ENCODE results near the gene PTPRCAP.

DNA sequence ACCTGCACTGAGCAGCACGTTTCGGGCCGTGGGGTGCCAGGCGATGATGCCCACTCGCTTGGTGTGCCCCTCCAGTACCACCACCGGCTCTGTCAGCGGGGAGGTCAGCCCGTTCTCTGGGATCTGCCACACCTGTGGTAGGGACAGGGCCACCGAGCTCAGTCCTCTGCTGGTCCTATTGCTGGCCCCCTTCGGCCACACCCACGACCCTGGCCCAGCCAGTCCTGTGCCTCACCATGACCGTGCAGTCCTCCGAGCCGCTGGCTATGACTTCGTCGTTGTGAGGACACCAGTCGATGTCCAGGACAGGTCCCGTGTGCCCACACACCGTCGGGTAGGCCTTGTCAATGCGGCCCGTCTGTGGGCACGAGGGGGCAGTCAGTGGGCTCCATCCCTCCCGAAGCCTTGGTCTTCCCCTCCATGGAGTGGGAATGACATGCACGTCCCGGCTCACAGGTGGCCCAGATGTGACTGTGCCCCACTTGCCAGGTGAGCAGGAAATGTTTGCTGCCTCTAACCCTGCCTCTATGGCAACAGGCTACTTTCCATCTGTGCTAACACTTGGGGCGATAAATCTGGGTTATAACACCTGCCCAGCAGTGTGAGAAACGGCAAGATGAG, 4.4 kb upstream of the PTPRCAP start:
- TF ChIP-seq, protein P1, sequence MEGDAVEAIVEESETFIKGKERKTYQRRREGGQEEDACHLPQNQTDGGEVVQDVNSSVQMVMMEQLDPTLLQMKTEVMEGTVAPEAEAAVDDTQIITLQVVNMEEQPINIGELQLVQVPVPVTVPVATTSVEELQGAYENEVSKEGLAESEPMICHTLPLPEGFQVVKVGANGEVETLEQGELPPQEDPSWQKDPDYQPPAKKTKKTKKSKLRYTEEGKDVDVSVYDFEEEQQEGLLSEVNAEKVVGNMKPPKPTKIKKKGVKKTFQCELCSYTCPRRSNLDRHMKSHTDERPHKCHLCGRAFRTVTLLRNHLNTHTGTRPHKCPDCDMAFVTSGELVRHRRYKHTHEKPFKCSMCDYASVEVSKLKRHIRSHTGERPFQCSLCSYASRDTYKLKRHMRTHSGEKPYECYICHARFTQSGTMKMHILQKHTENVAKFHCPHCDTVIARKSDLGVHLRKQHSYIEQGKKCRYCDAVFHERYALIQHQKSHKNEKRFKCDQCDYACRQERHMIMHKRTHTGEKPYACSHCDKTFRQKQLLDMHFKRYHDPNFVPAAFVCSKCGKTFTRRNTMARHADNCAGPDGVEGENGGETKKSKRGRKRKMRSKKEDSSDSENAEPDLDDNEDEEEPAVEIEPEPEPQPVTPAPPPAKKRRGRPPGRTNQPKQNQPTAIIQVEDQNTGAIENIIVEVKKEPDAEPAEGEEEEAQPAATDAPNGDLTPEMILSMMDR (IDR thresholded peaks at IDR 0.05), result no peak
- no peak for TF ChIP-seq ZFX (IDR thresholded peaks at IDR 0.05; ENCODE audit: borderline replicate concordance)
